SK-MEL-5 (cell line): Measurements from ENCODE around the gene ASPA. TPM values are rescaled to one million over a fixed set of nuclear protein-coding genes. Genes with fewer than 3 reads are reported as not detected.
"Not testable (repeated sequence)": the region's sequence is repeated elsewhere in the genome, so short reads cannot be mapped to it uniquely, and the experiment has no call there.

ENCODE experiments used
- DNase-seq: peaks from one replicate; pipeline ENCODE4 v3.0.0-alpha.2; 2016; ENCODE audit warnings: low read depth, low spot score
- in situ Hi-C: cut with HindIII; loops from 2 replicates; pipeline ENCODE4 v1.10.0; 2016; ENCODE audit warnings: low sequenced_read_pairs, high pct_unique_total_duplicates, low pct_unique_long_range_greater_than_20kb
- total RNA-seq: library from RNA; depleted of rRNA; stranded (reverse); fragments of >200 nt; shearing (Covaris generic); gene quantifications from 2 replicates; pipeline ENCODE4 v1.2.3, GENCODE V29; 2014

ASPA gene
- total RNA-seq, 1 experiment from 2014 or later, result 1.8 TPM

- in situ Hi-C loops, result no loop called here
- DNase-seq, result peak; percentile 96
These were observed 26.7 kb downstream of the ASPA start for GRCh38 chr17:3502466-3502865.

DNA sequence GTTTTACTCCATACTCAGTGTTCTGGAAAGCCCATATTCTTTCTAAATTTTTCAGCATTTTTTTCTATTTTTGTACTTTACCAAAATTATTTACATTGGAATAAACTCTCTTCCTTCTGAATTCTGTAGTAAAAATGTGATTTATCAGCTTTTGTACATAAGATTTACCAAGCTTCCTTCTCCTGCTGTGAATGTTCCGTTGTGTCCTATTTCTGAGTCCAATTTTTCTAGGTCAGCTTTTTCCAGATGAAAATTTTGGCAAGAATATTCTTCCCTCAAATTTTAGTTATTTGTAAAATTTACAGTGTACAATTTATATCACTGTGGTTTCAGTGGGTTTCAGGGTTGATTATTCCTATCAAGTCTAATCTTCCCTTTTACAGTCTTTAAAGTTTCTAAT lies 27.5 kb downstream of the ASPA start:
- in situ Hi-C loops, result no loop called here
- DNase-seq, result no peak

- no peak for DNase-seq
- in situ Hi-C loops, result no loop called here
These were observed 29.2 kb downstream of the ASPA start for GRCh38 chr17:3505008-3505407.

GRCh38 chr17:3506054-3506453 lies 30.3 kb downstream of the ASPA start:
- in situ Hi-C loops, result no loop called here
- no peak for DNase-seq

DNA sequence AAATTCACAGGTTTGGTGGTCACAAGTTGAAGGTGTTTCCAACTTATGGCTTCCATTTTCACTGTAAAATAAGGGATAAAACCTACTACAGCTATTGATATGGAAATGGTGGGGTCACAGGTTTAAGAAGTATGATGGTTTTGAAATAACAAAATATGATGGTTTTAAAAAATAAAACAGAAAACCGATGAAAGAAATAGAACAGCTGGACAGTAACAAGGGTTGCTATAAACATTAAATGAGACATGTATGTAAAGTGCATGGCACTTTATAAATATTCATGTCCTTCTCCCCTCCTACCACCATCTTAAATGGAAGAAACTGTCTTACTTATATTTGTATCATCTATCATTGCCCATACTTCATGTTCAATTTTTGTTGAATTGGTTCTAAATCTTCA lies 31.3 kb downstream of the ASPA start:
- DNase-seq, result no peak
- in situ Hi-C loops, result no loop called here

DNA sequence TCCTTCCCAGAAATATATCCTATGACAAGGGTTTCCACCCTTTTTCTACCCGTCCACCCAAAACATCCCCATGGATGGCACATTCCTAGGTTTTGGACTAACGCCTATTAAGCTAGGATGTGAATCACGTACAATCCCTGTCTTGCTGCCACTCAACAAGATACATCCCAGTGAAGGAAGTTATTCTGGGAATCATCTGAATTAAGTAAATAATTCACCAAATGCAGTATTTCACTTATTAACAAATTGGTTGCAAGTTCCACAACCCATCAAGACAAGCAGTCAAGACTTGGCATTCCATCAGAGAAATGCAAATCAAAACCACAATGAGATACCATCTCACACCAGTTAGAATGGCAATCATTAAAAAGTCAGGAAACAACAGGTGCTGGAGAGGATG lies 32.1 kb downstream of the ASPA start:
- in situ Hi-C loops, result no loop called here
- DNase-seq, result no peak

DNA sequence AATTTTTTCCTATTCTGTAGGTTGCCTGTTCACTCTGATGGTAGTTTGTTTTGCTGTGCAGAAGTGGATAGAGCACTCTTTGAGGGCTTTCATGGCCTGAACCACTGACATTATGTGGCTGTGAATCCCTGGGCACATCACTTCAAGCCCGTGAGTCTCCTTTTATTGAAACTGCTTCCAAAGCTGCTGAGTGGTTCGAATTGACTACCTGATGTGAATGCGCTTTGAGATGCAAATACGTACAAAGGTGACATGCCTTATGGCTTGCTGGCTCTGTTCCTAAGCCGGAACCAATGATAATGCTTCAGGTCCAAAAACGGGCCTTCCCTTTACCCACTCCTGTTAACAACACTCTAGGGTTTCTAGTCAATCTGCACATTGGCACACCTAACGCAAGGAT lies 34.3 kb downstream of the ASPA start:
- no peak for DNase-seq
- in situ Hi-C loops, result no loop called here

- no peak for DNase-seq
- in situ Hi-C loops, result no loop called here
These were observed 36.2 kb downstream of the ASPA start for GRCh38 chr17:3511852-3512504.

DNA sequence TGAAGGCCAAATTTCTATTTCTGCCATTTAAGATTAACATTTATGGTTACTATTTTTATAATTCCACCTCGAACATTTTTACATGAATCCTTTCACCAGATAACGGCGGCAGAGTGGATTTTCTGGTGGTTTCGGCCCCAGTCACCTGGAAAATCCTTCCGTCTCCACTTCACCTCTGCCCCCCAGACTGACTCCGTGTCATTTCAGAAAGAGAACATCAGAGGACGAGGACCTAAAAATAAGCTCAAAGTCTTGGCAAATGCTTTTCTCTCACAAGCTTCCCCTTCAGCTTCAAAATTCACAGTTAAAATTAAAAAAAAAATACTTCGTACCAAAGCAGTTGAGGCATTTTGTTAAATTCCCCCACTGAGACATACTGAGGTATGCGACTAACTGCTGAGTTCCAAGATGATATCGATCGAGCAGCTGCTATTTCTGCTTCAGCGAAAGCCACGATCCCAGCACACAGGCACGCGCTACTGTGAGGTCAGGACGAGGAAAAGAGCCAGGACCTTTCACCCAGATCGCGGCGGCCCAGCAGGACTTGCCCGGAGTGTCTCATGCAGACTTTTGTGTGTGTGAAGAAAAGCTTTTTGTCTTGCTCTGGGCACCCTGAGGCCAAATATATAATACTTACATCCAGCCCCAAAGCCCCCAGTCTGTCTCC lies 36.8 kb downstream of the ASPA start:
- in situ Hi-C loops, result no loop called here
- peak; percentile 47 for DNase-seq

GRCh38 chr17:3513305-3514035 lies 37.7 kb downstream of the ASPA start:
- in situ Hi-C loops, result no loop called here
- no peak for DNase-seq

- DNase-seq, in situ Hi-C loops: not testable (repeated sequence)
These were observed 38.4 kb downstream of the ASPA start for GRCh38 chr17:3514167-3514566.

DNA sequence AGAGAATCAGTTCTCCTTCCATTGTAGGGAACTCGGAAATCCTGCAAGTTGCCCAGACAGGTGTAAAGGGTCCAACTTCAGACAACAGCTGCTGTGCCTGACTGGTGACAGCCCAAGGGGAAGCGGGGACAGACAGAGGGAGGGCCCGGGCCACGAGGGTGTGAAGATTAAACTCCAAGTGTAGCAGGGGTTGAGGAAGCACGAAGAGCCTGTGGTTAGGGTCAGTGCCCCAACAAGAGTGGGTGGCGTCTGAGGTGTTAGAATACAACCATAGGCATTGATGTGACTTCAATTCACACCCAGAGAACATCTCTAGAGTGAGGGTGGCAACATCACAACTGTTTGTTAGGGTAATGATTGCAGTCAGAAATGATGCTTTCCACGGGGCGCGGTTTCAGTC lies 39.1 kb downstream of the ASPA start:
- in situ Hi-C loops, result no loop called here
- DNase-seq, result no peak

GRCh38 chr17:3519472-3519871 lies 43.7 kb downstream of the ASPA start:
- DNase-seq, result not testable (repeated sequence)

GRCh38 chr17:3524024-3524423 lies 48.2 kb downstream of the ASPA start:
- no peak for DNase-seq
- in situ Hi-C loops, result no loop called here

More at GRCh38 chr17:3519472-3519871, 43.7 kb downstream of the ASPA start:
- in situ Hi-C loops, result not testable (repeated sequence)

DNA sequence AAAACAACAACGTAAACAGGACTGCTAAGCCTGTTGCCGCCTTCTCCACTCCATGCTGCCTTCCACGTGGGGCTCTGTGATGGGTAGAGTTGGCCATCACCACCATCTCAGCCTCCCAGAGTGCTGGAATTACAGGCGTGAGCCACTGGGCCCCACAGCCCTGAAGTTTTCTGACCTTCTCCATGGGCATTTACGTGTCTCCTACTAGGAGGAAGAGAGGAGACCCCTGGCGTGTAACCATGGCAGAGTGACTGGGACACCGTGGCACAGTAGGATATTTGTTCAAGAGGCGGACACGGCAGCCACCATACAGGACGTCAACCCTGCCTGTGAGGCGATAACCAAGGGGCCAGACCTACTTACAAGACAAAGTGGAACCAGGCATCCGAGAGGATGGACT lies 50.7 kb downstream of the ASPA start:
- in situ Hi-C loops, result no loop called here
- no peak for DNase-seq

GRCh38 chr17:3526971-3527370 lies 51.2 kb downstream of the ASPA start:
- no peak for DNase-seq
- in situ Hi-C loops, result no loop called here

DNA sequence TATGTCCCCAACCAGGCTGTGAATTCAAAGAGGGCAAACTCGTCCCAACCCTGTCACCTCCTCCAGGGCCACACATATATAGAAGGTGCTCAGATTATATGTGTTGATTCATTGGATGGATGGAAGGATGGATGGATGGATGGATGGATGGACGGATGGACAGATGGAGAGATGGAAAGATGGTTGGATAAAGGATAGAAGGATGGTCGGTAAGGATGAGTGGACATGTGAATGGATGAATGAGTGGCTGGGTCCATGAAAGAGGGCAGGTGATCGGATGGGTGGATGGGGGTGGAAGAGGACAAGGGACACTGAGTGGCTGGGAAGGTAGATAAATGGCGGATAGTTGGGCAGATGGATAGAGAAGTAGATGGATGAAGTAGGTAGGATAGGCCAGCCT lies 51.7 kb downstream of the ASPA start:
- in situ Hi-C loops, result no loop called here
- DNase-seq, result no peak

GRCh38 chr17:3527896-3528295 lies 52.1 kb downstream of the ASPA start:
- in situ Hi-C loops, result no loop called here
- no peak for DNase-seq

DNA sequence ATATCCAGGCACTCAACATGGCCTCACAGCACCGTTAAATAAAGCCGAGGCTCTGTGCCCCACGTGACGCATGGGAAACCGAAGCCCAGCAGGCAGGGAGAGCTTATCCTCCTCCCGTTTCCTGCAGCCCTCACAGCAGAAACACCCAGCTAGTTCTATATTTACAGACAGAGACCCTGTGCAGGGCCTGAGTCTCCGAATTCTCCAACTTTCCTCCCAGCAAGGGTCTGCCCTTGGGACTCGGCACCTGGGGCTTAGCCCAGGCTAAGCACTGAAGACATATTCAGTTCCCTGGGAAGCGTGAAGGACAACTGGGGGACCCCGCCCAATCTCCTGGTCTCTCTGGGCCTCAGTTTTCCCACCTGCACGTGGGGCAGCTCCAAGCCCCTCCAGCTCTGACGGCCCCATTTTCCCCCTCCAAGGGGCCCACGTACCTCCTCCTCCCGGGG lies 52.6 kb downstream of the ASPA start:
- in situ Hi-C loops, result no loop called here
- DNase-seq, result no peak
